Fibroblast of skin of right quadriceps (primary cell): ENCODE measurements around the gene PRKCSH.
"Not testable (repeated sequence)": the region's sequence is repeated elsewhere in the genome, so short reads cannot be mapped to it uniquely, and the experiment has no call there.

ENCODE experiments used
- DNase-seq: peaks from one replicate; pipeline ENCODE4 v3.0.0-alpha.2; 2013

PRKCSH gene

GRCh38 chr19:11451327-11451870 is 16.0 kb downstream of the PRKCSH start:
- no peak for DNase-seq

GRCh38 chr19:11451871-11452619 is 16.6 kb downstream of the PRKCSH start:
- DNase-seq = no peak

- DNase-seq = no peak
Observed at GRCh38 chr19:11452620-11453310, 17.3 kb downstream of the PRKCSH start.

- DNase-seq = no peak
Observed at GRCh38 chr19:11453468-11454341, 18.3 kb downstream of the PRKCSH start.

GRCh38 chr19:11455233-11455554 is 19.8 kb downstream of the PRKCSH start:
- DNase-seq = not testable (repeated sequence)

GRCh38 chr19:11456659-11457058 is 21.2 kb downstream of the PRKCSH start:
- no peak for DNase-seq

GRCh38 chr19:11457115-11457514 is 21.7 kb downstream of the PRKCSH start:
- no peak for DNase-seq

- no peak for DNase-seq
Observed at GRCh38 chr19:11457831-11458230, 22.4 kb downstream of the PRKCSH start.

GRCh38 chr19:11458236-11458900 is 22.9 kb downstream of the PRKCSH start:
- DNase-seq = no peak

- DNase-seq = not testable (repeated sequence)
Observed at GRCh38 chr19:11458912-11459311, 23.5 kb downstream of the PRKCSH start.

- no peak for DNase-seq
Observed at GRCh38 chr19:11460207-11460606, 24.8 kb downstream of the PRKCSH start.

GRCh38 chr19:11461453-11461852 is 26.0 kb downstream of the PRKCSH start:
- DNase-seq = no peak

GRCh38 chr19:11463391-11463790 is 28.0 kb downstream of the PRKCSH start:
- no peak for DNase-seq

- DNase-seq = no peak
Observed at GRCh38 chr19:11464333-11465265, 29.2 kb downstream of the PRKCSH start.

- no peak for DNase-seq
Observed at GRCh38 chr19:11465600-11465999, 30.2 kb downstream of the PRKCSH start.

GRCh38 chr19:11468266-11468845 is 32.9 kb downstream of the PRKCSH start:
- DNase-seq = not testable (repeated sequence)

GRCh38 chr19:11473725-11474124 is 38.3 kb downstream of the PRKCSH start:
- no peak for DNase-seq

- not testable (repeated sequence) for DNase-seq
Observed at GRCh38 chr19:11475343-11475742, 39.9 kb downstream of the PRKCSH start.

GRCh38 chr19:11475861-11476260 is 40.4 kb downstream of the PRKCSH start:
- DNase-seq = no peak

- DNase-seq = no peak
Observed at GRCh38 chr19:11478167-11479089, 43.0 kb downstream of the PRKCSH start.
